NCI-H128 (cell line): ENCODE measurements around the gene AHNAK.
"Not testable (repeated sequence)": the region's sequence is repeated elsewhere in the genome, so short reads cannot be mapped to it uniquely, and the experiment has no call there.

Source experiments
- DNase-seq: peaks from one replicate; lab custom pipeline; 2025; ENCODE audit not compliant: unreplicated experiment; lab: John Stamatoyannopoulos, UW

Gene AHNAK

GRCh38 chr11:62464655-62465054 lies 82.0 kb downstream of the AHNAK start:
- no peak for DNase-seq

GRCh38 chr11:62463121-62463542 lies 83.5 kb downstream of the AHNAK start:
- DNase-seq: no peak

GRCh38 chr11:62462508-62462892 lies 84.1 kb downstream of the AHNAK start:
- DNase-seq: no peak

- DNase-seq: no peak
These were observed 84.7 kb downstream of the AHNAK start for GRCh38 chr11:62461740-62462507.

GRCh38 chr11:62459080-62459479 lies 87.5 kb downstream of the AHNAK start:
- DNase-seq: no peak

GRCh38 chr11:62458212-62459002 lies 88.2 kb downstream of the AHNAK start:
- no peak for DNase-seq

GRCh38 chr11:62457478-62457877 lies 89.1 kb downstream of the AHNAK start:
- no peak for DNase-seq

- no peak for DNase-seq
These were observed 90.0 kb downstream of the AHNAK start for GRCh38 chr11:62456630-62457029.

GRCh38 chr11:62452839-62453468 lies 93.7 kb downstream of the AHNAK start:
- no peak for DNase-seq

GRCh38 chr11:62452261-62452660 lies 94.3 kb downstream of the AHNAK start:
- DNase-seq: no peak

GRCh38 chr11:62451241-62451621 lies 95.4 kb downstream of the AHNAK start:
- DNase-seq: no peak

- DNase-seq: no peak
These were observed 95.9 kb downstream of the AHNAK start for GRCh38 chr11:62450543-62451240.

GRCh38 chr11:62449912-62450311 lies 96.7 kb downstream of the AHNAK start:
- not testable (repeated sequence) for DNase-seq

GRCh38 chr11:62449451-62449851 lies 97.2 kb downstream of the AHNAK start:
- no peak for DNase-seq

- no peak for DNase-seq
These were observed 100.5 kb downstream of the AHNAK start for GRCh38 chr11:62446091-62446490.

GRCh38 chr11:62445314-62445740 lies 101.3 kb downstream of the AHNAK start:
- no peak for DNase-seq

- no peak for DNase-seq
These were observed 101.8 kb downstream of the AHNAK start for GRCh38 chr11:62444835-62445234.

- no peak for DNase-seq
These were observed 102.3 kb downstream of the AHNAK start for GRCh38 chr11:62444236-62444833.

- no peak for DNase-seq
These were observed 103.0 kb downstream of the AHNAK start for GRCh38 chr11:62443390-62444235.
